GM19468 (cell line): ENCODE measurements around the gene NT5C3B.
A peak's percentile ranks its signal among the peaks of the same experiment; 100 is the strongest.
"Not testable (repeated sequence)": the region's sequence is repeated elsewhere in the genome, so short reads cannot be mapped to it uniquely, and the experiment has no call there.

ENCODE experiments used
- ATAC-seq: cut with Tn5 transposase; IDR thresholded peaks from one replicate; pipeline ENCODE4 v1.9.1; 2021; ENCODE audit warnings: mild to moderate bottlenecking, moderate library complexity, moderate number of reproducible peaks; ENCODE audit not compliant: unreplicated experiment; ENCODE audit errors: extremely low read depth

Gene NT5C3B

DNA sequence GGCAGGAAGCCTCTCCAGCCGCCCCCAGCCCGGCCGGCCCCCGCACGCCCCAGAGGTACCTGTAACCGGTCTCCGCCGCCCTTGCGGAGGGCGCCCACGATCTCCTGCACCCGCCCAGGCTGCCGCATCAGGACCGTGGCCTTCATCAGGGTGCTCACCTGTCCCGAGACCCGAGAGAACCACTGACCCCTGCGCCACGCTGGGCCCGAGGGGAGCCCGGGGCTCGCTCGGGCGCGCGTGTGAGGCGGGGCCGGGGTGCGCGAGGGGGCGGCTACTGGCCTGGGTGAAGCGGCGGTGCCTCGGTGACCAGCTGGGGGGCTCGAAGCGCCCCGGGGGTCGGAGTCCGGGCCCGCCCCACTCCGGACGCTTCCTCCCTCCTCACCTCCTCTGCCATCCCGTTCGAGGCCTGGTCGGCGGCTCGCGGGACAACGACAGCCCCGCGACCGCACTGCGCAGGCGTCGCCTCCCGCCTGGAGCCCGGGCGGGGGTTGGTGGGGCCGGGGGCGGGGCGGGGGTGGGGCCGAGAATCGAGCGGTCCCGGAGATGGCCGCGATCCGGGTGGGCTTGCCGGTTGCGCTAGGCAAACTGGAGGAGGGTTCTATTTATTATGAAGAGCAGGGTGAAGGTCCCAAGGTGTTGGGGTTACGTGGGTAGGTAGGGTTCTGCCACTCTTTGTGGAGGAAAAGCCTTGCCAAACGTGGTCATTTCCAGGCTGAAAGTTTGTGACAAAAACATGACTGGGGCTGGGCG lies at the start of gene NT5C3B:
Gene NT5C3B (minus strand): TSS at position 433 of the 750 bp plus-strand sequence. CDS start 39 bp downstream, at position 394.
- no peak for ATAC-seq

DNA sequence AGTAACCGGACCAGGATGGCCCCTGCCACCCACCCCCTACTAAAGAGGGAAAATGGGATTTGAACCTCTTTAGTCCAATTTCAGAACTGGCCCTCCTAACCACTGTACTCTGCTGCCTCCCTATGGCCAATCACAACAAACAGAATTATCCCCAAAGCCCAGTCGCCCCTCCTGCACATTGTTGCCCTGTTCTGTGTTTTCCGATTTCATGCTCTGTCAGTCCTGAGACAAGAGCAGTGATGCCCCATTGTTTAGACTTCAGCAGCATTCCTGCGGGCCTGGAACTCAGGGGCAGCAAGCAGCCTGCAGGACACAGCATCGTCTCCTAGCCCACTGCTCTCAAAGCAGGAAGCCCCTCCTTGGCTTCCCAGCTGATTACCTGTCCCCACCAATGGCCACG lies 49.7 kb upstream of the NT5C3B start:
- no peak for ATAC-seq

- no peak for ATAC-seq
Measured at GRCh38 chr17:41882756-41883155, 46.7 kb upstream of the NT5C3B start.

GRCh38 chr17:41880130-41880529 lies 44.1 kb upstream of the NT5C3B start:
- ATAC-seq: no peak

GRCh38 chr17:41874293-41874670 lies 38.2 kb upstream of the NT5C3B start:
- ATAC-seq: not testable (repeated sequence)

- ATAC-seq: no peak
Measured at GRCh38 chr17:41873559-41874292, 37.7 kb upstream of the NT5C3B start.

DNA sequence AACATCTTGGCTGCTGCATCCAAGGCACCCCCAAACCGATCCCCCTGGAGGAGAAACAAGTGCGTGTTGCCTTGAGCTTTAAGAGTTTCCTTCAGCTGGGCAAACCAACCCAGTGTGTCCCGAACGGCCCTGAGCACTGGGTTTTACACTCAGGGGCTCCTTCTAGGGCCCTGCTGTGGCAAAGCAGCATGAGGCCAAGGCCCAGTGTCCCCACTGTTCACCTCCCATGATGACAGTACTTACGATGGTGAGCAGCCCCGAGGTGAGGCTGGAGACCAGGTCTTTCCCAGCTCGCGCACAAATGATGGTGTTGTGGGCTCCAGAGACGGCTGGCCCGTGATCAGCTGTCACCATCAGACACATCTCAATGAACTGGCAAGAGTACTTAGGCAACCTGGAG lies 35.8 kb upstream of the NT5C3B start:
- no peak for ATAC-seq

DNA sequence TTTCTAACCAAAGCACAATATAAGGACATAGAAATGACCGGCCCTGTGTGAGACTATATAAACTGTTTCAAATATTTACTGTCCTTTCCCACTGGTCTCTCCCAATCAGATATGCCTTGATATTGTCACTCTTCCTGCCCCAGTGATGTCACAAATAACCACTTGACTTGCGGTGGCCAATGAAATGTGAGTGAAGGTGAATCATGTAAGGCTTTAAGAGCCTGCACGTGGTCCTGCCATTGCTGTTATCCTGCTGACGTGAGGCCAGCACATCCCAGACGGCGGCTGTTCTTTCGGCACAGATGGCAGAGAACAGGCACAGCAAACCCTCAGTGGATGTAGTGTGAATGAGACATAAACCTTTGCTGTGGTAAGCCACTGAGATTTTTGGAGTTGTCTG lies 34.6 kb upstream of the NT5C3B start:
- no peak for ATAC-seq

DNA sequence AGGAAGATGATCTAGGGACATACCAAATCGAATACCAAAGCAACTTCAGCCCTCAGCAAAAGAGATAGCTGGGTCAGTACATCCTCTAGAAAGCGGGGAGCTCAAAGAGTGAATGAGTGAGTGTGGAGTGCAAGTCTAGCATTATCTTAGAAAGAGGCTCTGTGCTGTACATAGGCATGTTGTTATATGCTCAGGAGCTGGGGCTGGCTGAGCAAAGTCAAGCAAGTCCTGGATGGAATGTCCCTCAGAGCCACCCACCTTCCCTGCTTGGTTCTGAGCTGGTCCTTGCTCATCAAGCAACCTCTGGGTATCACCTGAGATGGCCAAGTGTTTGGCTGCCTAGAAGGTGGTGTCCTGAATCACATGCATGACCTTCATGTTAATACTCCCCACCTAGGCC lies 34.1 kb upstream of the NT5C3B start:
- no peak for ATAC-seq

DNA sequence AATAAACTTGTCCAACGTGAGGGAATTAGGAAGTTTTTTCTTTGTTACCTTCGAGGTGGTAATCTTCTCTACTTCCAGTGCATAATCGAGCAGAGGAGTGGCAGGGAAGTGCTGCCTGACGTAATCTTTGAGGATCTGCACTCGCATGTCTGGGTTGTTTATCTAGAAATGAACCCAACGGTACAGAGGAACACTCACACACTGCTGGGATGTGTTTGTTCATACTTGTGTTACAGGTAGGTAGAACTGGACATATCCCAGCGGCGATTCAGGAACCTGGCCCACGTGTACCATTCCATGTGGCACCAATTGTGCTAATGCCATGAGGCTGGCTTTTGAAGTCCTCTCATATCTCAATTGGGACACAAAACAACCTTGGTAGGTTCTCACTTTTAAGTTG lies 33.4 kb upstream of the NT5C3B start:
- ATAC-seq: no peak

GRCh38 chr17:41868568-41868967 lies 32.5 kb upstream of the NT5C3B start:
- no peak for ATAC-seq

DNA sequence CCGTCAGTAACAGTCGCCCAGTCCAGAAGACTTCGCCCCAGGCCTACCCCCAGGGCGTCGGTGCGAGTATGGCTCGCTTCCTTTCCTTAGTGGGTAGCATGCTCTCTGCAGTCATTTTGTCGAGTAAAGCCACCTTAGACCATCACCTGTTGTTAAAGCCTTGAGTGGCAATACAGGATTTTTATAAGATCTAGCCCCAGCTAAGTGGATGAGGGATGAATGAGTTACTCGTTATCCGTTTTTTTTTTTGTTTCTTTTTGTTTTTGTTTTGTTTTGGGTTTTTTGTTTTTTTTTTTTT lies 29.5 kb upstream of the NT5C3B start:
- no peak for ATAC-seq

DNA sequence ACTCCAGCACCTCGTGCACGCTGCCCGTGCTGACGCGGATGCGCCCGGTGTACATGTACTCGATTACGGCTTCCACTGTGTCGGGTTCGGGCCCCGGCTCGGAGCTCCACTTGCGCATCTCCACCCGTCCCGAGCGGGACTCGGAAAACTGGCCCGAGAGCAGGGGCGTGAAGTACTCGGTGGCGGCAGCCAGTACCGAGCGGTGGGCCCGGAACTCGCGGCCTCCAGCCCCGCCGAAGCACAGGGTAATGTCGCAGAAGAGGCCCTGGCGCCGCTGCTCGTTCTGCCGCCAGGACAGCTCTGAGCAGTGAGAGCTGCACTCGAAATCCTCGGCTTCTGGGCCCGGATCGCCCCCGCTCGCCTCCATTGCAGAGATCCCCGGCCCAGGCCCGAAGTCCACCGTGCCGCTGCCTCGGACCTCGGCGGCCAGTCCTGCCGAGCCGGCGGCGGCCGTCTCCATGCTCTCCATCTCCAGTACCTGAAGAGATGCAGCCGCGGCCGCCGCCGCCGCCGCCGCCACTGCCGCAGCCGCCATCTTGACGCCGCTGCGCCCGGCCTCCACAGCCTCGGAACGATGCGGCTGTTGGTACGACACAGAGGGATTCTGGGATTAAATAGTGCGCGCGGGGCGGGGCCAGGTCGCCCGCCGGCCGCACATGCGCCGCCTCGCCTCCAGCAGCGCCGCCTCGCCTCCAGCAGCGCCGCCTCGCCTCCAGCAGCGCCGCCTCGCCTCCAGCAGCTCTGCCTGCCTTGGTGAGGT lies 29.0 kb upstream of the NT5C3B start, which contains the start of gene KLHL11:
Gene KLHL11 (minus strand): TSS at position 588 of the 760 bp plus-strand sequence. CDS start 53 bp downstream, at position 535.
- peak; percentile 65 for ATAC-seq

- ATAC-seq: no peak
Measured at GRCh38 chr17:41864498-41864835, 28.4 kb upstream of the NT5C3B start.

GRCh38 chr17:41863074-41863848 lies 27.2 kb upstream of the NT5C3B start:
- no peak for ATAC-seq

DNA sequence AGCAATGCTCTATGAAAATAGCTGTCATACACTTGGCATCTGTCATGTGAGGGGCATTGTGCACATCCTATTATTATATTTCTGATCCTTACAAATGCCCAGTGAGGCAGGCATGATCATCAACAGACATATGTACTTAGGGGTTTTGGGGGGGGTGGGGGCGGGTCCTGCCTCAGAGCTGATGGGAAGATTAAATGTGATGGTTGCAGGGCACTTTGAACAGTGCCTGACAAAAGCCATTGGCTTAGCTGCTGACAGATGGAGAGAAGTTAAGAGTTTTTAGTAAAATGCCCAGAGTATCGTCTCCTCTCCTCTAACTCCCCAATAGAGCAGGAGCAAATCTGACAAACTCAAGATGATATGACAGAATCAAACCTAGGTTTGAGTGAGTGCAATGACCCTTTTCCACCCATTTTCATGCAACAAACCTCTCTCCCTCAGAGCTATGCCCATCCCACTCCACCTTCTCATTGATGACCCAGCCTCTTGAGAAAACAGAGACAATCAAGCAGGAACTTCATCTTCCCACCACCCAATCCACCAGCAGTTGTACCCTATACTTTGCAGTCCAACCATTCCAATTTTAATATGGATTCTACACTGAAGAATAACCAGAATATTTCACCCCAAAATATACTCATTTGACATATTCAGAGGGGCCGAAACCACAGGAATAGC lies 24.4 kb upstream of the NT5C3B start:
- no peak for ATAC-seq

DNA sequence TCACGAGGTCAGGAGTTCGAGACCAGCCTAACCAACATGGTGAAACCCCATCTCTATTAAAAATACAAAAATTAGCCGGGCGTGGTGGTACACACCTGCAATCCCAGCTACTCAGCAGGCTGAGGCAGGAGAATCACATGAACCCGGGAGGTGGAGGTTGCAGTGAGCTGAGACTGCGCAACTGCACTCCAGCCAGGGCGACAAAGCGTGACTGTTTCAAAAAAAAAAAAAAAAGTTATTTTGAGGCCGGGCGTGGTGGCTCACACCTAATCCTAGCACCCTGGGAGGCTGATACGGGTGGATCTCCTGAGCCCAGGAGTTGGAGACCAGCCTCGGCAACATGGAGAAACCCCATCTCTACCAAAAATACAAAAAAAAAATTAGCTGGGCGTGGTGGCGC lies 15.3 kb upstream of the NT5C3B start:
- ATAC-seq: not testable (repeated sequence)

- ATAC-seq: no peak
Measured at GRCh38 chr17:41849251-41849990, 13.4 kb upstream of the NT5C3B start.

DNA sequence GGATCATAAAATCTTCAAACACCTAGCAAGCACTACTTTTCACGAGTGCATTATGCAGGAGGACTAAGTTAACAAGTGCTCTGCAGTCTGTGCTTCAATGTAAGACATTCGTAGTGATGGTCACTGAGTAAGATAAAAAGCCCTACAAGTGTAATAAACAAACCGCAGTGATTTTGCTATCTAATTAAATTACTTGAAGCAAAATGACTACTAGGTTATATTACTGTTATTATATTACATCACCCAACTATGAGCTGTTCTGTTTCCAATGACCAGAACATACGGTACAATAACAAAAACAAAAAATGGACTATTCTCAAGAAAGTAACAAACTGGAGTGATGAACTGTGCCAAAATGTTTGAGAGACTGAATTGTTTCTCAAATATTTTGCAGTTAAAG lies 12.8 kb upstream of the NT5C3B start:
- ATAC-seq: no peak
